HG03103 (cell line): ENCODE measurements around the gene NCAPH2.
A peak's percentile ranks its signal among the peaks of the same experiment; 100 is the strongest.
"Not testable (repeated sequence)": the region's sequence is repeated elsewhere in the genome, so short reads cannot be mapped to it uniquely, and the experiment has no call there.

Experiments used
- ATAC-seq: cut with Tn5 transposase; IDR thresholded peaks from one replicate; pipeline ENCODE4 v1.9.1; 2021; ENCODE audit warnings: low read depth; ENCODE audit not compliant: unreplicated experiment

The NCAPH2 gene

DNA sequence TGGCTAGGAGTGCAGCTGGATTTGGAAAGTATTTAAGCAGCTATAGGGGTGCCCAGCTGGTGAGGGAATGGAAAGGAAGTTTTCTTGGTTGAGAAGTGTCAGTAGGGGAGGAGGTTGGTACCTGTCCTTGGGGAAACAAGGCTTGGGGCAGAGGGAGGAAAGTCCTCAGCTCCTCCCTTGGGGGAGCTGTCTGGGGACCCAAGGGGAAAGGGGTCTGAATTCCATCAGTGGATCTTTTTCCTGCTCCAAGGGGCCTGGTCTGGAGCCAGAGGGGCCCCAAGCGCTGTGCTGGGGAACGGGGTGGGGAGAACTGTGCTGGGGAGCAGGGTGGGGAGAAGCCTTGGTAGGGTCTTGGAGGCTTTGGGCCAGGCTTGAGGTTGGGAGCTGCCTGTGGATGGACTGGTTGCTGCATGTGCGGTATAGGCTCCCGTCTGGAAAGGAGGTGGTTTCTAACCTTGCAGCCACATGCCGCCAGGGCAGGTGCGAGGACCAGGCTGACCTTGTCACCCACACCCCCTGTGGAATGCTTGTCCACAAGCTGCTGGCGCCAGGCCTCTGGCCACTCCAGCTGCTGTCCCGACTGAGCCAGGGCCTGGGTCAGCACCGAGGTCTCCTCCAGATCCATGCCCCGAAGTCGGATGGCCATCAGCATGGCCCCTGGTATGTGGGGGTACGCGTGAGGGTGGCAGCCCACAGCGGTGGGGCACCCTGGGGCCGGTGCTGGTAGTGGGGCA is 20.8 kb downstream of the NCAPH2 start:
- ATAC-seq = no peak

DNA sequence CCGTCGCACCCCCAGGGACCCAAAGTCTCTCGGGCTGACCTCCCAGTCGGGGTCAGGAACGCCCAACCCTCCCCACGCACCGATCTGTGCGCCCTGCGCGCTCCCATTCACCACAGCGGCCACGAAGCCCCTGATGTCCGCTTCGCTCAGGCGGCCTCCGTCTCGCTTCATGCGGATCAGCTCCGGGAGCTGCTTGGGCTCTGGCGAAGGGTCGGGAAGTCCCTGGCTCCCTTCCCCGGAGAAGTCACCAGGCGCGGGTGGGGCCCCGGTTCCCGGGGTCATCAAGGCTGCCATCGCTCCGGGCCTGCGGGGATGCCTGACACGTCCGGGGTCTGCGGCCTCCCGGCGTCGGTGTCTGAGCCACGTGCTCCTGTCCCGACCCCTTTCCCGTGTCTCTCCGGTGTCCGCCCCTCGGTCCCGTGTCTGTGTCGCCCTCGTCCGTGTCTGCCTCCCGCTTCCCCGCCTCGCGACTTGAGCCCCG is 21.4 kb downstream of the NCAPH2 start:
- no peak for ATAC-seq

DNA sequence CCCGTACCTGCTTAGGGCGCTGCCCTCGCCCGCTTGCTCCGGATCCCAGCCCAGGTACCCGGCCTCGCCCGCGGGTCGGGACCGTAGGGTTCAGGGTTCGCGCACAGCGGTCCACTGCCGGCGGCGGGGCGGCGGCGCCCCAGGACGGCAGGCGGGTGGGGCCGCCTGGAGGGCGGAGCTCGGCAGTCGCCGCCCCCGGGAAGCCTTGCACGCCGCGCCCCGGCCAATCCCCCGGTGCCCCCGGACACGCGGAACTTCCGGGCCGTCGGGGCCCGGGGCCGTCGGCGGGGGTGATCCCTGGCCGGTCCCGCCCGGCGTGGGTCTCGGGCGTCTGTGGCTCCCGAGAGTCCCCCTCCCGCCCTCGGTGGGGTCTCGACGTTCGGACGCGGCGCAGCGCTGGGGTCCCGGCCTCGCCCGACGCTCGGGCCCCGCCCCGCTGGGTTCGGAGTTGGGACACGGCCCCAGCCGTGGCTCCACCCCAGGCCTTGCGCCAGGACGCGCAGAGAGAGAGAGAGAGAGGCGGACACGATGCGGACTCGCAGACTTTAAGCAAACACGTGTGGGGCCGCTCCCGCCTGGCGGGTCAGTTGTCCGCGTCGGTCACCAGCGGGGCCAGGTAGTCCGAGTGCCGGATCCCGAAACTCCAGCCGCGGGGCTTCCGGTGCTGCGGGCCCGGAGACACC is 22.0 kb downstream of the NCAPH2 start, which contains the start of gene TYMP:
Gene TYMP, minus strand, starts transcription at position 116 of the 683 bp plus-strand sequence. CDS start 303 bp downstream, outside the sequence.
- no peak for ATAC-seq

DNA sequence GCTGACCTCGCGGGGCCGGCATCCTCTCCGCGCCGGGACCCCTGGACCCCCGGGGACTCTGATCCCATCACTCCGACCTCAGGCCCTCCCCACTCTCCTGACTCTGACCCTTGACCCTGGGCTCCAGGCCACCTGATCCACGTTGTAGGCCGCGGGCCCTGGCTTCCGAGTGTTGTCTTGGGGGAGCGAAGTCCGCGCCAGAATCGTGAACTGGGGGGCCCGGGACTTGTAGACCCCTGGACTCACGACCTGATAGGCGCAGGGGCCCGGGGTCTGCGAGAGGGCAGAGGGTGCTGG is 22.5 kb downstream of the NCAPH2 start:
- no peak for ATAC-seq

DNA sequence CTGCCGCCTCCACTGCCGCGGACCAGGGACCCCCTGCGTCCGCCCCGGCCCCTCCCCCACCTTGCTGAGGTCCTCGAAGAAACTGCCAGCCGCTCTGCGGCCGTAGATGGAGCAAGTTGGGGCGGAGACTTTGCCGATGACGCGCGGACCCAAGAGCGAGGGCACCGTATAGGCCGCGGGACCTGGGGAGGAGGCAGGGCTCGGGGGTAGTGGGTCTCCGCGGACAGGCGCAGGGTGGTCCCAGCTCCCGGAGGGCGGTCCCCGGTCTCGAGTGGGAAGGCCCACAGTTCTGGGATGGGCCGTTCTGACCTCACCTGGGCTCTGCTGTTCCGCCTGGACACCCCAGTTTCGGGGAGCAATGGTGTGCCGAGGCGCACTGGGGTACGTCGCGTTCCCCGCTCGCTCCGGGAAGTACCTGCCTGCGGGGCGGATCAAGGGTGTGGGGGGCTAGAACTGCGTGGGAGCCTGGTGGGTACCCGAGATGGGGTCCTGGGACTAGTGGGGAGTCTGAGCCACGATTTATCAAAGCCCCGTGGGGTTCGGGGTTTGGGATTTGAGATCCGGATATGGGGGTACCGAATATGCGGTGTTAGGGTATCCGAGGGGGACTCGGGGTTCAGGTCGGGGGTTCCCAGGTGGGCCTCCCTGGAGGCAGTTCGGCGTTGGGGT is 23.0 kb downstream of the NCAPH2 start:
- ATAC-seq = no peak

DNA sequence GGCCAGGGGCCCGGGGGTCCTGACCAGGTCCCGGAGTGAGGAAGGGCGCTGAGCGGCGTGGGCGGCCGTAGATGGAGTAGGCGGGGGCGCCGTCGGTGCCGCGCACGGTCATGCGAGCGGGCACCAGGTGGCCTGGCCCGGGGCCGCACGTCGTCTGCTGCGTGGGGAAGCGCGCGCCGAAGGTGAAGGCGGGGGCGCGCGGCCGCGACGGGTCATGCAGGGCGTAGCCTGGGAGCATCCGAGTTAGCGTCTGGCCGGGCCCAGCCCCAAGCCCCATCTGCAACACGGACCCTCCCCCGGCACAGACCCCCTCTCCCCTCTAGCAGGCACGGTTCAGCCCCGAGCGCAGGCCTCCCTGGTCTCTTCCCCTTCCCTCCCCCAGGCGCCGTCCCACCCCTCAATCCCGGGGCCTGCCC is 23.5 kb downstream of the NCAPH2 start:
- no peak for ATAC-seq

DNA sequence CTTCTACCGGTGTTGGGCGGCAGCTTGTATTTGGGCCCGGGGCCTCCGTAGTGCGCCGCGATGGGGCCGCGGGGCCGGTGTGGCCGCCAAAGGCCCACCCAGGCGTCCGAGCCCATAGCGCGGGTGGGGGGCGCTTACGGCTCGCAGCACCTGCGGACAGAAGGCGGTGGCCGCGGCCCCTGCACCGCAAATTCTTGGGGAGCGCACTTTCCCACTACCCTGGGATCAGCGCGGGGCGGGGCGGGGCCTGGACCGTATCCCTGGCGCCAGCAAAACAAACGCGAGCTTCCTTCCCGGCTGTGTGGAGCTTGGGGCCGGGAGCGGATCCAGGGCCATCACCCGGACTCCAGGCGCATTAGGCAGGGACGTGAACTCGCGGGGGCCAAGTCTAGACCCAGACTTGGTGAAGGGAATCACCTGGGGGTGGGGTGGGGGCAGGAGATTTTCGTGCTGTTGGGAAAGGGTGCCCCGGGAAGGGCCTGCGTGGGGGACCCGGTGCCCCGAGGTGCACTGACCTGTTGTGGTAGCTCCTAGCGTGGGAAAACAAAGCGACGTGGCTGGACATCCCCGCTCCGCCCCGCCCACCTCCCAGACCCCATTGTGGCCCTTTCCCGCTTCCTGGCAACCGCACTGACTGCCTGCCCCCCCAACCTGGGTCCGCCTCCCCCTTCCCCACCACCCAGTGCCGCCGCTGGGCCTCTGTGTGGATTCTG is 24.1 kb downstream of the NCAPH2 start:
- ATAC-seq = no peak

DNA sequence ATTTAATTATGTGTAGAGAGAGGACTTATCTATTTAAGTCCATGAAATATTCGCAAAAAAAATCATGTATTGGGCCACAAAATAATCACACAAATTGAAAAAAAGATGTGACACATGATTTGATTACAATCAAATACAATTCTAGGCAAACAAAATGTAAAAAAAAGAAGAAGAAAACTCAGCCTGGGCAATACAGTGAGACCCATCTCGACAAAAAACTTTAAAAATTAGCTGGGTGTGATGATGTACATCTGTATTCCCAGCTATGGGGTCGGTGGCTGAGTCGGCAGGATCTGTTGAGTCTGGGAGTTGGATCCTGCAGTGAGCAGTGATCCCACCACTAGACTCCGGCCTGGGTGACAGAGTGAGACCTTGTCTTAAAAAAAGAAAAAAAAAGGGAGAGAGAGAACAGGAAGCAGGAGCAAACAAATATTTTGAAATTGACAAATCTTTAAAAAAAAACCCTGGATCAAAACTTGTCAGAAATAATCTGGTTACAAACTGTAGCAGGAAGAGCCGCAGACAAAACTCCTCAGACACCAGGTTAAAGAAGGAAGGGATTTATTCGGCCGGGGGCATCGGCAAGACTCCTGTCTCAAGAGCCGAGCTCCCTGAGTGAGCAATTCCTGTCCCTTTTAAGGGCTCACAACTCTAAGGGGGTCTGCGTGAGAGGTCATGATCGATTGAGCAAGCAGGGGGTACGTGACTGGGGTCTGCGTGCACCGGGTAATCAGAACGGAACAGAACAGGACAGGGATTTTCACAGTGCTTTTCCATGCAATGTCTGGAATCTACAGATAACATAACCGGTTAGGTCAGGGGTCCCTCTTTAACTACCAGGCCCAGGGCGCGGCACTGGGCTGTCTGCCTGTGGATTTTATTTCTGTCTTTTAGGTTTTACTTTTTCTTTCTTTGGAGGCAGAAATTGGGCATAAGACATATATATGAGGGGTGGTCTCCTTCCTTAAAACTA is 25.1 kb downstream of the NCAPH2 start:
- ATAC-seq = no peak

DNA sequence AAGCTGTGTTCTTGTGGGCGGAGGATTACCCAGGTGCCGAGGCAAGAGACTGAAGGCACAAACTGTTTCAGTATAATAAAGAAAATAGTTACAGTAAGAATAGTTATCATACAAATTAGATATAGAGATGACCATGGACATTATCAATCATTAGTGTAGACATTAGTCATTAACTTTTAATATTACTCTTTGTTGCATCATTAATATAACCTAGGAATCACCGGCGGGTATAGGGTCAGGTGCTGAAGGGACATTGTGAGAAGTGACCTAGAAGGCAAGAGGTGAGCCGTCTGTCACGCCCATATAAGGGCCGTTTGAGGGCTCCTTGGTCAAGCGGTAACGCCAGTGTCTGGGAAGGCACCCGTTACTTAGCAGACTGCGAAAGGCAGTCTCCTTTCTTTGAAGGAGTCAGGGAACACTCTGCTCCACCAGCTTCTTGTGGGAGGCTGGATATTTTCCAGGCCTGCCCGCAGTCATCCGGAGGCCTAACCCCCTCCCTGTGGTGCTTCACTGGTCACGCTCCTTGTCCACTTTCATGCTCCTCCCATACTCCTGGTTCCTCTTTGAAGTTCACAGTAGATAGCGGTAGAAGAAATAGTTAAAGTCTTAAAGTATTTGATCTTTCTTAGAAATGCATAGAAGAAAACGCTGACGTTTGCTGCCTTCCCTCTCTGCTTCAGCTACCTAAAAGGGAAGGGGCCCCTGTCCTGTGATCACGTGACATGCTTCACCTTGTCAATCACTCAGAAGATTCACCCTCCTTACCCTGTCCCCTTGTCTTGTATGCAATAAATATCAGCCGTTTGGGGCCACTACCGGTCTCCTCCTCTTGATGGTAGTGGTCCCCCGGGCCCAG is 26.1 kb downstream of the NCAPH2 start:
- ATAC-seq = not testable (repeated sequence)

DNA sequence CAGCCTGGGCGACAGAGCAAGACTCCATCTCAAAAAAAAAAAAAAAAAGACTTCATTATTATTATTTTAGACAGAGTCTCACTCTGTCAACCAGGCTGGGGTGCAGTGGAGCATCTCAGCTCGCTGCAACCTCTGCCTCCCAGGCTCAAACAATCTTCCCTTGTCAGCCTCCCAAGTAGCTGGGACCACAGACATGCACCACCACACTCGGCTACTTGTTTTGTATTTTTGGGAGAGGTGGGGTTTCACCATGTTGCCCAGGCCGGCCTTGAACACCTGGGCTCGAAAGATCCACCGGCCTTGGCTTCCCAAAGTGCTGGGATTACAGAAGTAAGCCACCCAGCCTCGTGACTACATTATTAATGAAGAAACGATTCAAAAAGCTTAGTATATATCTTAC is 27.1 kb downstream of the NCAPH2 start:
- no peak for ATAC-seq

DNA sequence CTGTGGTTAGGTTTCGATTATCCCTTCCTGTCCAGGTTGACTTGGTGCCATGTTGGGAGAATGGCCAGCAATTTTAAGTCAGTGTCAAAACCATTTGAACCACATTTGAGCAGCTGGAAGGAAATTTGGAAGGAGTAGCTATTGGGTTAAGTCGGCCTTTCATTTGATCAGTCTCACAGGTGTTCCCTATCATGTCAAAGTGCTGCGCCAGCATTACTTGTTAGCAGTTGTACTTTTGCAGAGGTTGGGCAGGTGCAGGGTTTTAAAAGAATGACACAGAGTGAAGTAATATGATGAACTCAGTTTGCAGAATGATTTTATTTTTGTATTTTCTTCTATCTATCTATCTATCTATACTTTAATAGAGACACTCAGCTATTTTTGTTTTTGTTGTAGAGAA is 28.2 kb downstream of the NCAPH2 start:
- ATAC-seq = no peak

DNA sequence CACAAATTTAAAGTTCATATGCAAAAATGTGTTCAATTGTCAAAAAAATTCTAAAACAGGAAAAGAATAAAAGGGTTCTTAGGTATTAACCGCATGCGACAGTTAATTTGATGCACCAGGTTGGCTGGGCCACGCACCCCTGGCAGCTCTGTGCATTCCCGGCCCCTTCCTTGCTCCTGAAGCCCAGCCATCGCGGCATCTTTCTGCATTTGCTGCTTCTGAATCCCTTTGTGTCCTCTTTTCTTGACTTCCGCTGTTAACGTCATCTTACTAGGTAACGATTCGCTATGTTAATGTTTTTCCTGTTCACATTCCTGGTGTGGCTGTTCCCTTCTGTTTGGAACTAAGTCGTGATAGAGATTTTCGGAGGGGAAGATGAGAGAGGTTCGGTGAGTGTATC is 29.7 kb downstream of the NCAPH2 start:
- no peak for ATAC-seq

DNA sequence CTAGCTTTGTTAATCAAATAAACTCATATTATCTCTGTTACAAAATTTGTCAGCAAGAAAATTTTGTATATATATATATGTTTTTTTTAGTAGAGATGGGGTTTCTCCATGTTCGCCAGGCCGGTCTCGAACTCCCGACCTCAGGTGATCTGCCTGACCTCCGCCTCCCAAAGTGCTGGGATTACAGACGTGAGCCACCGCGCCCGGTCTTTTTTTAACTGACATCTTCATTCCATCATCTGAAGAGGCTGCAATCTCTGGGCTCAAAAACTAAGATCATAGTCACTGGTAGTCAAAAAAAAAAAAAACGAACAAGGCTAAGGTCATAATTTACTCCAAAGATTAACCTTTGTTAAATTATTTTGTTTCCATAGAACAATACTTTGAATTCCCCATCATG is 32.4 kb downstream of the NCAPH2 start:
- ATAC-seq = no peak

DNA sequence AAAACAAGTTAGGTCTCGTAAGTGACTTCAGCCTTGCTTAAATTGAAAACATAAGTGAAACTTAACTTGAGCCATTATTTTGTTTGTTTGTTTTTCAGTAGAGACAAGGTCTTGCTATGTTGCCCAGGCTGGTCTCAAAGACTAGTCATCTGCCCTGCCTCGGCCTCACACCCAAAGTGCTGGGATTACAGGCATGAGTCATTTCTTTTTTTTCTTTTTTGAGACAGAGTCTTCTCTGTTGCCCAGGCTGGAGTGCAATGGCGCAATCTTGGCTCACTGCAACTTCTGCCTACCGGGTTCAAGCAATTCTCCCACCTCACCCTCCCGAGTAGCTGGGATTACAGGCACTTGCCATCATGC is 33.6 kb downstream of the NCAPH2 start:
- not testable (repeated sequence) for ATAC-seq

DNA sequence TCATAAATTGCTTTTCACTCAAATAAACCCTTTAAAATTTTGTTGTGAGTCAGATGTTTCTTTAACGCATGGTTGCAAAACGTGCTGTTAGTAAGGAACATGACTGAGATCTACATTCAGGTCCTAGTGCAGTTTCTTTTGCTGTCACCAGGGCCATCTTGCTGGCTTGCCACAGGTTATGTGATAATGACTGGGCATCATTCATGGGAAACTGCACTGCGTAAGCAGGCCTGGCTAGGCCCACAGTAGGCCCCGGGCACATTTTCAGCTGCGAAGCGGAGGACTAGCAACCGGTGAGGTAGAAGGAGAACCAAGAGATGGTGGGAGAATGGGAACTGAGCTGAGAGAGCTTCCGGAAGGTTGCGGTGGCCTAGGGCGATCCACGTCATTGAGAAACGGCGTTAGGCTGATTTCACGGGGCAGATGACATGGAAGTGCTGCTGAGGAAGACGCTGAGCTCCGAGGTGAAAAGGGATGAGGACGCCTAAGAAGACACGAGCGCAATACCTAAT is 34.4 kb downstream of the NCAPH2 start:
- peak; percentile 35 for ATAC-seq

DNA sequence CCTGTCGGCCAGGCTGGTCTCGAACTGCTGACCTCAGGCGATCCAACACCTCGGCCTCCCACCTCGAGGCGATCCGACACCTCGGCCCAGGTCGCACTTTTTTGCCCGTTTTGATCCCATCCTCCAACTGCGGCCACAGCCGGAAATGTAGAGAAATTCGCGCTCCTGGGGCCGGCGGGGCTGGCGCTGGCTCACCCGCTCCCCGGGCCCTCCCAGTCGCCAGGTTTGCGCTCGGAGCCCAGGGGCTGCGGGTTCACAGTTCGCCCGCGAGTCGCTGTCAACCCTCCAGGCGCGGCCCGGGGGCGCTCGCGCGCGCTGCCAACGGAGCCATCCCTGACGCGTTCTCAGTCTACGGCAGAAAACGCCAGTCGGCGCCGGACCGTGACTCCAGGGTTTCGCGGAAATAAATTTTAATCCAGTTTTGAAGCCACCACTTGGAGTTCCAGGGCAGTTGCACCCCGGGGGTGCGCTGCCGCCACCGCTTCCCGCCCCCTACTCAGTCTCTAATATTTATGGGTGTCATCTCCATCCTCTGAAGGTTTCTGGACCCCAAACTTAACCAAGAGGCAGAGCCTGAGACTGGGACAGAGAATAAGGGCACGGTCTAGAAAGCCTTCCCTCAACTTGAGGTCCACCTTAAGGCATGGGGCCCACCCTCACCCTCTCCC is 36.2 kb downstream of the NCAPH2 start:
- no peak for ATAC-seq

DNA sequence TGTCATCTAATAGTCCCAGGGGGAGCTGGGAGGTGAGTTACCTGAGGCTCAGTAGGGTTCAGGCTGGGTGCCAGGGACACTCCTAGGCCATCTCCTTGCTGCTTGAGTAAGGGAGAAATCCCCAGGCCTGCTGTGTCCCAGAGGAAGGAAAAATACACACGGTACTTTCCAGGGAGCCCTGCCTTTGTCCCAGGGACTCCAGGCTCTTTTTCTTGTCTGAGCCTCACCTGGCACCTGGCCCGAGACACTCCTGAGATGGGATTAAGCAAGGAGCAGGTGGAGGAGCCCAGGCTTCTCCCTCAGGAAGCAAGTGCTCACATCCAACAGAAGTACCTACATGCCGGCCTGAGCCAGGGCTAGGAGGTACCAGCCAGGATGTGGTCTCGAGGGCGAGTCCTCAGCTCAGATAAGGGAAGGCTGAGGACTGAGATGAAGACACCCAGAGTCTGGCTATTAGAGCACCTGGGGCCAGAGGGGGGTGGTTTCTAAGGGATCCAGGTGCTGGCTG is 36.8 kb downstream of the NCAPH2 start:
- no peak for ATAC-seq
